Measurements from ENCODE around the gene KSR1.

GRCh38 chr17:27518048-27518447 lies 61.8 kb downstream of the KSR1 start:
- TF ChIP-seq ZNF565 (CRISPR knock-in tag; conservative IDR thresholded peaks at IDR 0.05; ENCODE audit: low read depth), result no peak
- TF ChIP-seq BACH2 (CRISPR knock-in tag; IDR thresholded peaks at IDR 0.05; ENCODE audit: borderline replicate concordance), result no peak
- no peak for TF ChIP-seq CSRNP3 (CRISPR knock-in tag; IDR thresholded peaks at IDR 0.05)

All from SK-N-SH treated with all-trans-retinoic acid at 6 μM for 48 hours (cell line).